ENCODE data around the gene PARP8. TPM values are rescaled to one million over a fixed set of nuclear protein-coding genes. Genes with fewer than 3 reads are reported as not detected.

The PARP8 gene
- total and polyA plus RNA-seq, 2 of the 4 experiments (the other 2 are of a cell fraction), result 6.9 to 8.2 TPM

GRCh38 chr5:50767588-50767987 lies 101.2 kb downstream of the PARP8 start:
- no peak overlapping the region for H2BK120ac ChIP-seq (ENCODE audit: low read depth, low read length)
- no peak overlapping the region for H3K56ac ChIP-seq (ENCODE audit: extremely low read depth, insufficient read depth, low read length)
- no peak overlapping the region for H2AK9ac ChIP-seq (replicated peaks; ENCODE audit: low read depth, low read length, poor library complexity)
- no peaks in the 10 kb centered on the region for H3K9me3 ChIP-seq (ENCODE audit: control insufficient read depth, insufficient read depth, low read length)
- POLR2A ChIA-PET (ENCODE audit: unreplicated experiment), result no interaction called here
- no peak overlapping the region for H2AFZ ChIP-seq (replicated peaks; ENCODE audit: low read length, poor library complexity)
- CTCF ChIA-PET, result interaction anchor here (0.9 kb wide), 1 partner anchor 11 kb away, joined by 3 read pairs; no protein-coding TSS in a partner anchor
- H3K4ac ChIP-seq (ENCODE audit: low read depth, low read length), result no peak overlapping the region
- 0 out of 2 replicates have a peak, but pooled peaks cover 1% of the 10 kb centered on the region for H3K4me1 ChIP-seq (ENCODE audit: control insufficient read depth, insufficient read depth, low read length)
- H3K4me2 ChIP-seq (ENCODE audit: low read depth, low read length), result no peak overlapping the region
- no peak overlapping the region for H2BK15ac ChIP-seq (ENCODE audit: low read depth, low read length)
- intact Hi-C loops (cut with micrococcal nuclease), result no loop called here
- H3K9ac ChIP-seq (ENCODE audit: low read depth, low read length), result no peak overlapping the region
- H3K9me1 ChIP-seq (ENCODE audit: insufficient read depth, low read length), result no peaks in the 10 kb centered on the region
- H2BK5ac ChIP-seq (ENCODE audit: low read depth, low read length, poor library complexity, severe bottlenecking), result no peak overlapping the region
- ATAC-seq (ENCODE audit: low read depth) (peak; percentile 48), DNase-seq (peak; percentile 41)
- H3K27ac ChIP-seq (ENCODE audit: insufficient read depth, low read length), result no peak overlapping the region
- no peaks in the 10 kb centered on the region for H3K79me1 ChIP-seq (ENCODE audit: low read depth in 1 of 2, low read length in 2 of 2)
- H4K8ac ChIP-seq (ENCODE audit: low read depth in 2 of 2, low read length in 2 of 2), result no peak overlapping the region
- H4K5ac ChIP-seq (ENCODE audit: low read depth, low read length), result no peak overlapping the region
- TF ChIP-seq, protein P1, sequence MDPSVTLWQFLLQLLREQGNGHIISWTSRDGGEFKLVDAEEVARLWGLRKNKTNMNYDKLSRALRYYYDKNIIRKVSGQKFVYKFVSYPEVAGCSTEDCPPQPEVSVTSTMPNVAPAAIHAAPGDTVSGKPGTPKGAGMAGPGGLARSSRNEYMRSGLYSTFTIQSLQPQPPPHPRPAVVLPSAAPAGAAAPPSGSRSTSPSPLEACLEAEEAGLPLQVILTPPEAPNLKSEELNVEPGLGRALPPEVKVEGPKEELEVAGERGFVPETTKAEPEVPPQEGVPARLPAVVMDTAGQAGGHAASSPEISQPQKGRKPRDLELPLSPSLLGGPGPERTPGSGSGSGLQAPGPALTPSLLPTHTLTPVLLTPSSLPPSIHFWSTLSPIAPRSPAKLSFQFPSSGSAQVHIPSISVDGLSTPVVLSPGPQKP (IDR thresholded peaks at IDR 0.05; ENCODE audit: borderline replicate concordance, low read depth, low read length), result no peak
- TF ChIP-seq RAD21 (IDR thresholded peaks at IDR 0.05; ENCODE audit: low read length), result no peak
- TF ChIP-seq MXI1 (IDR thresholded peaks at IDR 0.05; ENCODE audit: borderline replicate concordance, low read depth, low read length), result no peak
- TF ChIP-seq, protein P2, sequence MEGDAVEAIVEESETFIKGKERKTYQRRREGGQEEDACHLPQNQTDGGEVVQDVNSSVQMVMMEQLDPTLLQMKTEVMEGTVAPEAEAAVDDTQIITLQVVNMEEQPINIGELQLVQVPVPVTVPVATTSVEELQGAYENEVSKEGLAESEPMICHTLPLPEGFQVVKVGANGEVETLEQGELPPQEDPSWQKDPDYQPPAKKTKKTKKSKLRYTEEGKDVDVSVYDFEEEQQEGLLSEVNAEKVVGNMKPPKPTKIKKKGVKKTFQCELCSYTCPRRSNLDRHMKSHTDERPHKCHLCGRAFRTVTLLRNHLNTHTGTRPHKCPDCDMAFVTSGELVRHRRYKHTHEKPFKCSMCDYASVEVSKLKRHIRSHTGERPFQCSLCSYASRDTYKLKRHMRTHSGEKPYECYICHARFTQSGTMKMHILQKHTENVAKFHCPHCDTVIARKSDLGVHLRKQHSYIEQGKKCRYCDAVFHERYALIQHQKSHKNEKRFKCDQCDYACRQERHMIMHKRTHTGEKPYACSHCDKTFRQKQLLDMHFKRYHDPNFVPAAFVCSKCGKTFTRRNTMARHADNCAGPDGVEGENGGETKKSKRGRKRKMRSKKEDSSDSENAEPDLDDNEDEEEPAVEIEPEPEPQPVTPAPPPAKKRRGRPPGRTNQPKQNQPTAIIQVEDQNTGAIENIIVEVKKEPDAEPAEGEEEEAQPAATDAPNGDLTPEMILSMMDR (conservative IDR thresholded peaks at IDR 0.05; ENCODE audit: low read depth, low read length), result no peak
- no peak for TF ChIP-seq MAZ (IDR thresholded peaks at IDR 0.05; ENCODE audit: borderline replicate concordance, low read depth, low read length)
- TF ChIP-seq SMC3 (IDR thresholded peaks at IDR 0.05; ENCODE audit: low read depth, low read length), result no peak
- no peak for TF ChIP-seq BHLHE40 (IDR thresholded peaks at IDR 0.05; ENCODE audit: low read depth, low read length)
- no peak for TF ChIP-seq MAFK (IDR thresholded peaks at IDR 0.05; ENCODE audit: low read depth, low read length)
- no peak for TF ChIP-seq NFE2L2 (IDR thresholded peaks at IDR 0.05; ENCODE audit: low read depth, low read length)
- TF ChIP-seq RCOR1 (IDR thresholded peaks at IDR 0.05; ENCODE audit: insufficient replicate concordance, low read length), result no peak
- no peak for TF ChIP-seq RFX5 (IDR thresholded peaks at IDR 0.05; ENCODE audit: low read depth, low read length)
- TF ChIP-seq FOS (IDR thresholded peaks at IDR 0.05; ENCODE audit: low read depth, low read length), result no peak
- no peak for TF ChIP-seq CEBPB (IDR thresholded peaks at IDR 0.05; ENCODE audit: low read depth, low read length)
- no peak for TF ChIP-seq CHD1 (IDR thresholded peaks at IDR 0.05; ENCODE audit: low read depth, low read length)
- TF ChIP-seq, protein P3, sequence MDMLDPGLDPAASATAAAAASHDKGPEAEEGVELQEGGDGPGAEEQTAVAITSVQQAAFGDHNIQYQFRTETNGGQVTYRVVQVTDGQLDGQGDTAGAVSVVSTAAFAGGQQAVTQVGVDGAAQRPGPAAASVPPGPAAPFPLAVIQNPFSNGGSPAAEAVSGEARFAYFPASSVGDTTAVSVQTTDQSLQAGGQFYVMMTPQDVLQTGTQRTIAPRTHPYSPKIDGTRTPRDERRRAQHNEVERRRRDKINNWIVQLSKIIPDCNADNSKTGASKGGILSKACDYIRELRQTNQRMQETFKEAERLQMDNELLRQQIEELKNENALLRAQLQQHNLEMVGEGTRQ (IDR thresholded peaks at IDR 0.05; ENCODE audit: low read depth, low read length), result no peak
- H3K18ac ChIP-seq (ENCODE audit: low read depth, low read length), result no peak overlapping the region
- dilution Hi-C loops (cut with HindIII; ENCODE audit: low sequenced_read_pairs, unreplicated experiment), result no loop called here
- H3K36me3 ChIP-seq (ENCODE audit: control insufficient read depth, insufficient read depth, low read length), result 0 out of 2 replicates have a peak, but pooled peaks cover 1% of the 10 kb centered on the region
- no peaks in the 10 kb centered on the region for H3K27me3 ChIP-seq (ENCODE audit: control insufficient read depth, insufficient read depth, low read length)
- no peak overlapping the region for H3K4me3 ChIP-seq (ENCODE audit: insufficient read depth, low read depth, low read length)
- no peak overlapping the region for H2BK20ac ChIP-seq (ENCODE audit: low read depth, low read length)
- H2AK5ac ChIP-seq (ENCODE audit: low read depth, low read length), result no peak overlapping the region
- no CpG with 5 or more reads among the region's 1 CpG for WGBS, 2 experiments (ENCODE audit: extremely low coverage in 2 of 2, insufficient read length in 1 of 2)
- H3K23ac ChIP-seq (ENCODE audit: low read depth, low read length), result no peak overlapping the region
- no peak overlapping the region; the same call in 1 of the 2 replicates for H3K14ac ChIP-seq (replicated peaks; ENCODE audit: low read depth, low read length)
- no peaks in the 10 kb centered on the region for H4K20me1 ChIP-seq (ENCODE audit: insufficient read depth, low read length)
- in situ Hi-C loops (cut with MboI; ENCODE audit: low sequenced_read_pairs), result no loop called here
- BruUV-seq (replicated peaks), result no TSS peak
- no peak overlapping the region for H4K91ac ChIP-seq (ENCODE audit: insufficient read depth, low read depth, low read length)

Measured in IMR-90 (cell line).